Muscle of leg (tissue), 11 donors: ENCODE measurements around the gene ANO2. TPM values are rescaled to one million over a fixed set of nuclear protein-coding genes. Genes with fewer than 3 reads are reported as not detected.
A peak's percentile ranks its signal among the peaks of the same experiment; 100 is the strongest.

ENCODE experiments used
- DNase-seq: peaks from one replicate; pipeline ENCODE4 v3.0.0; 2013
- H3K27ac ChIP-seq: one replicate; pipeline ENCODE4 v1.5.1; 2013; ENCODE audit warnings: mild to moderate bottlenecking, low read length, control low read depth
- H3K27me3 ChIP-seq: one replicate; pipeline ENCODE4 v1.6.1; 2013; ENCODE audit warnings: low read length; ENCODE audit not compliant: control insufficient read depth, insufficient read depth
- H3K36me3 ChIP-seq: one replicate; pipeline ENCODE4 v1.6.1; 2013; ENCODE audit warnings: low read length; ENCODE audit not compliant: control insufficient read depth, insufficient read depth
- H3K4me1 ChIP-seq: one replicate; pipeline ENCODE4 v1.6.1; 2013; ENCODE audit warnings: low read length; ENCODE audit not compliant: control insufficient read depth, insufficient read depth
- H3K4me3 ChIP-seq: one replicate; pipeline ENCODE4 v1.5.1; 2013; ENCODE audit warnings: low read length, control low read depth
- H3K9me3 ChIP-seq: replicated peaks from 2 replicates; pipeline ENCODE4 v1.6.1; 2013; ENCODE audit warnings: low read depth, low read length; ENCODE audit not compliant: control insufficient read depth
- WGBS: methylation state at CpG from one replicate; pipeline ENCODE4 v1.1.5; 2013; ENCODE audit warnings: missing lambda C conversion rate; ENCODE audit not compliant: insufficient coverage; 5-methylcytosine and 5-hydroxymethylcytosine counted together
- polyA plus RNA-seq, 8 donors: library from polyadenylated mRNA; unstranded; fragments of 120-200 nt; gene quantifications; one replicate each; pipeline versions ENCODE4 v1.2.1 to v1.2.3, GENCODE V29; 2013; ENCODE audit warnings: inconsistent platforms in 1 of 8, low replicate concordance in 1 of 8; ENCODE audit not compliant: insufficient read length in 8 of 8, insufficient read depth in 1 of 8
- total RNA-seq: library from RNA; stranded (reverse); fragments of 120-200 nt; gene quantifications from one replicate; pipeline ENCODE4 v1.2.4, GENCODE V29; 2013

ANO2 gene
- total and polyA plus RNA-seq, 9 donors = 2.5 to 5.9 (median 3.5) TPM

GRCh38 chr12:5739917-5740316 lies 205.1 kb downstream of the ANO2 start:
- Histone ChIP-seq H3K27me3 (no peaks in the 10 kb centered on the region), H3K4me3 (no peak overlapping the region), H3K9me3 (no peaks in the 10 kb centered on the region), H3K27ac (no peak overlapping the region), H3K4me1 (no peaks in the 10 kb centered on the region), H3K36me3 (peaks cover 2% of the 10 kb centered on the region)
- DNase-seq = no peak
- WGBS = 60% methylated on average over 2 of the region's 5 CpGs

- no peak overlapping the region for H3K4me3 ChIP-seq
- no peaks in the 10 kb centered on the region for H3K4me1 ChIP-seq
- WGBS = no CpG with 5 or more reads among the region's 3 CpGs
- no peak for DNase-seq
- H3K27ac ChIP-seq = no peak overlapping the region
- H3K36me3 ChIP-seq = peaks cover 2% of the 10 kb centered on the region
- no peaks in the 10 kb centered on the region for H3K9me3 ChIP-seq
- no peaks in the 10 kb centered on the region for H3K27me3 ChIP-seq
Measured at GRCh38 chr12:5737778-5738177, 207.3 kb downstream of the ANO2 start.

- Histone ChIP-seq H3K9me3 (no peaks in the 10 kb centered on the region), H3K27me3 (no peaks in the 10 kb centered on the region), H3K27ac (no peak overlapping the region), H3K36me3 (peaks cover 2% of the 10 kb centered on the region), H3K4me1 (no peaks in the 10 kb centered on the region), H3K4me3 (no peak overlapping the region)
- WGBS = 74% methylated on average over 5 of the region's 5 CpGs
- DNase-seq = no peak
Measured at GRCh38 chr12:5736527-5736926, 208.5 kb downstream of the ANO2 start.

GRCh38 chr12:5736016-5736415 lies 209.0 kb downstream of the ANO2 start:
- no peak overlapping the region for H3K27ac ChIP-seq
- H3K9me3 ChIP-seq = no peaks in the 10 kb centered on the region
- no peaks in the 10 kb centered on the region for H3K27me3 ChIP-seq
- no peak for DNase-seq
- no peaks in the 10 kb centered on the region for H3K4me1 ChIP-seq
- no peak overlapping the region for H3K4me3 ChIP-seq
- WGBS = no CpG with 5 or more reads among the region's 2 CpGs
- no peaks in the 10 kb centered on the region for H3K36me3 ChIP-seq

GRCh38 chr12:5733916-5734315 lies 211.1 kb downstream of the ANO2 start:
- H3K27me3 ChIP-seq = no peaks in the 10 kb centered on the region
- peak; percentile 56 for DNase-seq
- no peaks in the 10 kb centered on the region for H3K4me1 ChIP-seq
- no peaks in the 10 kb centered on the region for H3K36me3 ChIP-seq
- no CpG with 5 or more reads among the region's 5 CpGs for WGBS
- H3K4me3 ChIP-seq = no peak overlapping the region
- H3K27ac ChIP-seq = no peak overlapping the region
- no peaks in the 10 kb centered on the region for H3K9me3 ChIP-seq

DNA sequence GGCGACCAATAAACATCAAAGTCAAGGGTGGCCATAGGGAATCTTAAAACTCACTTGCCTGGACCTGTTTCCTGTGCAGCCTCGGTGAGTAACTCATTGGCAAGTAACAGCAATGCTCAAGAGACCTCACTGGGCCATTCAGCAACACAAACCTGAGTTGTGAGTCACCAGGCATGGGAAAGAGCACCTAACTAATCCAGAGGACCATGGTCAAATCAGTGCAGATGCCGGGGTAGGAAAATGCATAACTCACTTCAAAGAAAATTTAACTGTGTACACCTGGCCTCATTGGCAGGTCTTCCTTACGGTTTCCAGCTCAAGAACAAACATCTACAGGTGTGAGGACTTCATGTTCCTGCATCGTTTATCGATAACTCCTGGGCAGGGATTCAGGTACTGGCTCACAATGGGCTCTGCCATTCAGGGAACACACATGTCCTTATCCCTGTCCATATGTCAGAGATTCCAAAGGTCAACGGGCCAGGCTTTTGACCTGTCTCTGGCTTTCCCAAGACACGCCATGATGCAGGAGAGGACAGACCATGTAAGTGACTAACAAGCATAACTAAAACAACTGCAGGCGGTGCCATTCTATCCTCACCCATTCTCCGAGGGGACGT lies 211.8 kb downstream of the ANO2 start:
- Histone ChIP-seq H3K27me3 (no peaks in the 10 kb centered on the region), H3K27ac (no peak overlapping the region), H3K9me3 (no peaks in the 10 kb centered on the region), H3K36me3 (no peaks in the 10 kb centered on the region), H3K4me1 (no peaks in the 10 kb centered on the region), H3K4me3 (no peak overlapping the region)
- WGBS = 79% methylated on average over 11 of the region's 11 CpGs
- DNase-seq = no peak

GRCh38 chr12:5730962-5731361 lies 214.1 kb downstream of the ANO2 start:
- Histone ChIP-seq H3K36me3 (no peaks in the 10 kb centered on the region), H3K4me1 (no peaks in the 10 kb centered on the region), H3K27ac (no peak overlapping the region), H3K27me3 (no peaks in the 10 kb centered on the region), H3K4me3 (no peak overlapping the region), H3K9me3 (no peaks in the 10 kb centered on the region)
- WGBS = no CpG with 5 or more reads among the region's 7 CpGs
- DNase-seq = no peak

DNA sequence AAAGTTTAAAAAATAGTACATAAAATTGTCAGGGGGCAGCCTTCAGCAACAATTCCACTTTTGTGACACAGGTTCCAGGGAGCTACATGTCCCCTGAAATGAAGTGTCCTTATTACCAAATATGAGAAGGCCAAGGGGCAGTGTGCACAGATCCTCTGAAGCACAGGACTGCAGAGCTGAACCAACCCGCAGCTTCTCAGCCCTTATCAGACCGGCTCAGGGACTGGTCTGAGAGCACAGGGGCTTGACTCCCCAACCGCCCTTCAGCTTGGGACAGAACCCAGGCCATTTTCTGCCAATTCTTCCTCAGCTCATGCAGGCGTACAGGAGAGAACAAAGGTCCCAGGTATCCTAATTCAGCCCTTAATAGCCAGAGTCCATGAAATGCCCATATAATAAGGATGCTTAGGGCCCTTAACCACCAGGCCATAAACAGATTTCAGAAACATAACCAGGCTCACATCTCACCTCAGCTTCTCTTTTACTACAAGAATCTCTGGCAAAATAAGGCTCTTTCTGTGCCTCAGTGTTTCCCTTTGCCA lies 221.3 kb downstream of the ANO2 start:
- Histone ChIP-seq H3K27ac (no peak overlapping the region), H3K4me1 (peaks cover 9% of the 10 kb centered on the region), H3K36me3 (no peaks in the 10 kb centered on the region), H3K9me3 (no peaks in the 10 kb centered on the region), H3K4me3 (no peak overlapping the region), H3K27me3 (no peaks in the 10 kb centered on the region)
- no peak for DNase-seq
- 98% methylated on average over 4 of the region's 4 CpGs for WGBS

DNA sequence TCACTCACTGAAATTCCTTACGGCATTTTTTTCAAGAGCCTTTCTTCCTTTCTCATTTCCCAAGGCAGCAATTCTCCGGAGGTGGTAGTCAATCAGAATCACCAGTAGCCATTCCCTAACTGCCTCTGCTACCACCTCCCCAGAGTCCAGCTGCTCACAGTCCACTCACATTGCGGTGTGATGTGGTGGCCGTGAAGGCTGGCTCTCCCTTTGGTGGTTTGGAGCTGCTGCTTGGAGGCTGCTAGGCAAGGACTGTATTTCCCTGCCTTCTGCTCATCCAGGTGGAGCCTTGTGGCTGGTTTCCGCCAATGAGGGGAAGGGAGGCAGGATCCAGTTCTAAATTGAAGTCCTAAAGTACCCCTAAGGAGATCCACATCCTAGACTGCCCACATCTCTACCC lies 222.0 kb downstream of the ANO2 start:
- WGBS = 55% methylated on average over 2 of the region's 5 CpGs
- peaks cover 9% of the 10 kb centered on the region for H3K4me1 ChIP-seq
- no peak overlapping the region for H3K27ac ChIP-seq
- H3K4me3 ChIP-seq = no peak overlapping the region
- H3K27me3 ChIP-seq = no peaks in the 10 kb centered on the region
- DNase-seq = no peak
- no peaks in the 10 kb centered on the region for H3K9me3 ChIP-seq
- H3K36me3 ChIP-seq = no peaks in the 10 kb centered on the region

DNA sequence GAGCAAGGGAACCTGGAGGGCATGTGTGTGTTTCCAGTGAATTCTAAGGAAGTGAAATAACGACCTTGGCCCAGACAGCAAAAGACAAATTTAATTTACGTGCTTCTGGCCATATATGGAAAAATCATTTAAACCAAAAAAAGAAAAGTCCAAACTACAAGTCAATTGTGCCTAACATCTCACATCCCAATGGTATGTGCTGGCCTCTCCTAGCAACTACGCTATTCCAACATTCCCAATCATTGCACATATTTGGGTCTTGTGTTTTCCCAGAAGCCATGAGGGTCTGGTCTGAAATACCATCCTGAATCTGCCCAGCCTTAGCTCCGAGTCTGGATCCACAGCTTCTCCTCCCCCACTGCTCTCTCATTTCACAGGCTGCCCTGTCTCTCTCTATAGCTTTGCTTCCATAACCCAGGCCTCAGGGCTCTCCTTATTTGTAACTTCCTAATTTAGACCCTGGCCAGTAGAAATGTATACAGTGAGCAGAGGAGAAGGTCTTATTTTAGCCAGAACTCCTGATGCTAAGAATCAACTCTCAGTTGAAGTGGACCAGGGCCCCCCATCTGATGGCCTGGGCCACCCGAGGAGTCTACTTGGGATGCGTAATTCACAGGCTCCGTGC lies 224.6 kb downstream of the ANO2 start:
- H3K9me3 ChIP-seq = no peaks in the 10 kb centered on the region

More for the DNA sequence above, 224.6 kb downstream of the ANO2 start:
- DNase-seq = peak; percentile 55
- Histone ChIP-seq H3K27ac (peak overlapping the region; percentile 35), H3K4me3 (no peak overlapping the region), H3K36me3 (no peaks in the 10 kb centered on the region), H3K27me3 (no peaks in the 10 kb centered on the region), H3K4me1 (peaks cover 9% of the 10 kb centered on the region)
- WGBS = 63% methylated on average over 5 of the region's 7 CpGs
